Upper lobe of left lung (tissue), 4 donors: Measurements from ENCODE around the gene CCT7.

ENCODE experiments used
- POLR2A ChIP-seq, 4 donors: fragments of 450-650 bp; IDR thresholded peaks; one replicate each; pipeline ENCODE4 v1.5.1; 2016 to 2017; ENCODE audit warnings: antibody characterized with exemption in 4 of 4, mild to moderate bottlenecking in 2 of 4
- POLR2AphosphoS5 ChIP-seq, 2 donors: sonication (generic); formaldehyde crosslinking; IDR thresholded peaks; one replicate each; pipeline ENCODE4 v1.5.1; 2017; ENCODE audit warnings: antibody characterized with exemption in 2 of 2

DNA sequence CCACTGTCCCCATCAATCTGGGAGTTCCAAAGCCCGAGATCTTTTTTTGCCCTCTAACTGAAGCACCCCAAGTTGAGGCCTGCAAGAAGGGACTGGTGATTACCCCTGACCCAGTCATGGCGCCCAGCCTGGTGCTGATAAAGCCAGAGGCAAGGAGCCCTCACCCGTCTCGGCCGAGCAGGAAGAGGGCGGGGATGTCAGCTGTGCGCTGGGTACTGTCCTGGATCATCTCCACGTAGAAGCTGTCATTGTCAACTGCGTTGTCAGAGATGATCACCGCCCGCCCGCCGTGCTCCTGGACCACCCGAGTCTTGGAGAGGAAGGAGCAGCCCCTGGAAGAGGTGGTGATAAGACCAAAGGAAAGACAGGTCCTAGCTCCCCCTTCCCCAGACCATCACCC is 5.5 kb upstream of the CCT7 start:
- no peak for TF ChIP-seq POLR2A (IDR thresholded peaks at IDR 0.05)
- TF ChIP-seq POLR2AphosphoS5 (IDR thresholded peaks at IDR 0.05): no peak
